ENCODE results near the gene ZBED4. TPM values are rescaled to one million over a fixed set of nuclear protein-coding genes. Genes with fewer than 3 reads are reported as not detected.
A peak's percentile ranks its signal among the peaks of the same experiment; 100 is the strongest.

The ZBED4 gene
- total and polyA plus RNA-seq, 2 donors (not counting 1 experiment from before 2014, with no cell fraction given), result 3.5 to 6.3 TPM

GRCh38 chr22:49823289-49824045, 30.2 kb upstream of the ZBED4 start:
- Histone ChIP-seq H3K36me3 (ENCODE audit: control insufficient read depth, insufficient read depth, low read length) (peaks cover 27% of the 10 kb centered on the region), H3K27me3 (ENCODE audit: control insufficient read depth, insufficient read depth, low read length) (no peaks in the 10 kb centered on the region), H3K9me3 (ENCODE audit: control insufficient read depth, insufficient read depth, low read depth, low read length) (no peaks in the 10 kb centered on the region), H3K4me1 (ENCODE audit: control insufficient read depth, extremely low read depth, insufficient read depth, low read length) (peaks cover 9% of the 10 kb centered on the region), H3K4me3 (replicated peaks in 1 of 4; ENCODE audit: control extremely low read depth in 1 of 4, insufficient read depth in 1 of 4, low read depth in 3 of 4, low read length in 4 of 4) (no peak overlapping the region), H3K27ac (ENCODE audit: insufficient read depth, low read length) (no peak overlapping the region), H3K79me2 (ENCODE audit: control insufficient read depth, insufficient read depth, low read length) (peaks cover 83% of the 10 kb centered on the region), H2AFZ (ENCODE audit: low read length) (no peak overlapping the region), H3K4me2 (ENCODE audit: extremely low read depth, insufficient read depth, low read length) (no peak overlapping the region), H4K20me1 (ENCODE audit: control insufficient read depth, extremely low read depth, insufficient read depth, low read length) (peaks cover 4% of the 10 kb centered on the region), H3K9ac (ENCODE audit: insufficient read depth, low read length) (no peak overlapping the region)
- no peak for DNase-seq (ENCODE audit: low read depth in 2 of 2)
- TF ChIP-seq EZH2 (IDR thresholded peaks at IDR 0.05; ENCODE audit: low read length, missing control alignments), result no peak
- TF ChIP-seq CTCF (conservative IDR thresholded peaks at IDR 0.05 in 1 of 2, IDR thresholded peaks at IDR 0.05 in 1 of 2; ENCODE audit: low read depth in 1 of 2, low read length in 2 of 2), result no peak

GRCh38 chr22:49824185-49824925, 29.3 kb upstream of the ZBED4 start:
- no peak overlapping the region for H3K4me3 ChIP-seq (replicated peaks in 1 of 4; ENCODE audit: control extremely low read depth in 1 of 4, insufficient read depth in 1 of 4, low read depth in 3 of 4, low read length in 4 of 4)
- no peaks in the 10 kb centered on the region for H3K27me3 ChIP-seq (ENCODE audit: control insufficient read depth, insufficient read depth, low read length)
- H3K79me2 ChIP-seq (ENCODE audit: control insufficient read depth, insufficient read depth, low read length), result peaks cover 77% of the 10 kb centered on the region
- H4K20me1 ChIP-seq (ENCODE audit: control insufficient read depth, extremely low read depth, insufficient read depth, low read length), result peaks cover 4% of the 10 kb centered on the region
- peaks cover 9% of the 10 kb centered on the region for H3K4me1 ChIP-seq (ENCODE audit: control insufficient read depth, extremely low read depth, insufficient read depth, low read length)
- no peak for DNase-seq (ENCODE audit: low read depth in 2 of 2)
- H3K27ac ChIP-seq (ENCODE audit: insufficient read depth, low read length), result no peak overlapping the region
- TF ChIP-seq CTCF (conservative IDR thresholded peaks at IDR 0.05 in 1 of 2, IDR thresholded peaks at IDR 0.05 in 1 of 2; ENCODE audit: low read depth in 1 of 2, low read length in 2 of 2) (no peak), EZH2 (IDR thresholded peaks at IDR 0.05; ENCODE audit: low read length, missing control alignments) (no peak)
- H3K36me3 ChIP-seq (ENCODE audit: control insufficient read depth, insufficient read depth, low read length), result peaks cover 24% of the 10 kb centered on the region
- no peak overlapping the region for H2AFZ ChIP-seq (ENCODE audit: low read length)
- no peak overlapping the region for H3K4me2 ChIP-seq (ENCODE audit: extremely low read depth, insufficient read depth, low read length)
- H3K9ac ChIP-seq (ENCODE audit: insufficient read depth, low read length), result no peak overlapping the region
- no peaks in the 10 kb centered on the region for H3K9me3 ChIP-seq (ENCODE audit: control insufficient read depth, insufficient read depth, low read depth, low read length)

- Histone ChIP-seq H3K9ac (ENCODE audit: insufficient read depth, low read length) (peak overlapping the region; percentile 70), H3K27me3 (ENCODE audit: control insufficient read depth, insufficient read depth, low read length) (no peaks in the 10 kb centered on the region), H4K20me1 (ENCODE audit: control insufficient read depth, extremely low read depth, insufficient read depth, low read length) (peaks cover 4% of the 10 kb centered on the region), H3K9me3 (ENCODE audit: control insufficient read depth, insufficient read depth, low read depth, low read length) (no peaks in the 10 kb centered on the region), H3K4me3 (replicated peaks in 1 of 4; ENCODE audit: control extremely low read depth in 1 of 4, insufficient read depth in 1 of 4, low read depth in 3 of 4, low read length in 4 of 4) (peak overlapping the region in 3 of 4 experiments; percentile 49 to 80 (median 75)), H3K79me2 (ENCODE audit: control insufficient read depth, insufficient read depth, low read length) (peaks cover 71% of the 10 kb centered on the region), H3K36me3 (ENCODE audit: control insufficient read depth, insufficient read depth, low read length) (peaks cover 24% of the 10 kb centered on the region), H2AFZ (ENCODE audit: low read length) (no peak overlapping the region), H3K27ac (ENCODE audit: insufficient read depth, low read length) (peak overlapping the region; percentile 86), H3K4me1 (ENCODE audit: control insufficient read depth, extremely low read depth, insufficient read depth, low read length) (peaks cover 9% of the 10 kb centered on the region), H3K4me2 (ENCODE audit: extremely low read depth, insufficient read depth, low read length) (peak overlapping the region; percentile 84)
- no peak for DNase-seq (ENCODE audit: low read depth in 2 of 2)
- TF ChIP-seq EZH2 (IDR thresholded peaks at IDR 0.05; ENCODE audit: low read length, missing control alignments), result no peak
- TF ChIP-seq CTCF (conservative IDR thresholded peaks at IDR 0.05 in 1 of 2, IDR thresholded peaks at IDR 0.05 in 1 of 2; ENCODE audit: low read depth in 1 of 2, low read length in 2 of 2), result no peak
These were observed 28.7 kb upstream of the ZBED4 start for GRCh38 chr22:49824936-49825335.

Data from fibroblast of lung (primary cell).